CD4-positive, alpha-beta T cell treated with Interleukin-1 beta for 1 hour (primary cell): ENCODE measurements around the gene ACER3.
"Not testable (repeated sequence)": the region's sequence is repeated elsewhere in the genome, so short reads cannot be mapped to it uniquely, and the experiment has no call there.

Experiments used
- DNase-seq, 2 donors: peaks; one replicate each; pipeline ENCODE4 v3.0.0-alpha.2; 2020 to 2022

The ACER3 gene

DNA sequence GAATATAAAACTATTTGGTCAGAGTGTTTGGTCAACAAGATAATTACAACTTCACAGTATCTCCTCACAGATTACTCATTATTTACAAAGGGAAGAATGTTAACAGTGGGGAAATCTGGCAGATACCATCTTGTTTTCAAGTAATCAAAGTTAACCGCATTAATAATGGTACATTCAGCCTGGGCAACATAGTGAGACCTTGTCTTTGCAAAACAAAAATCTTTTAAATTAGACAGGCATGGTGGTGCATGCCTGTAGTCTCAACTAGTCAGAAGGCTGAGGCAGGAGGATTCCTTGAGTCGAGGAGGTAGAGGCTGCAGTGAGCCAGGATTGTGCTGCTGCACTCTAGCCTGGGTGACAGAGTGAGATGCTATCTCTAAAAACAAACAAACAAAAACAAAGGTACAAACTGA, 78.5 kb downstream of the ACER3 start:
- DNase-seq = no peak

DNA sequence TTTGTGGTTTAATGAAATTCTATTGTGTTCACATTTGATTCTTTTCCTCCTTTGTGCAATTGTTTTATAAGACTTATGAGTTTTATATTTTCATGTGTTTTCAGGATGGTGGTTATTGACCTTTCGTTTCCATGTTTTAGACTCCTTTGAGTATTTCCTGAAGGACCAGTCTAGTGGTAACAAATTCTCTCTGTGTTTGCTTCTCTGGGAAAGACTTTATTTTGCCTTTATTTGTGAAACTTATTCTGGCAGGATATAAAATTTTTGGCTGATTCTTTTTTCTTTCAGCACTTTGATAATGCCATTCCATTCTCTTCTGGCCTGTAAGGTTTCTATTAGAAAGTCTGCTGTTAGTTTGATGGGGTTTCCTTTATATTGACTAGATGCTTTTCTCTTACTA, 83.5 kb downstream of the ACER3 start:
- no peak for DNase-seq

DNA sequence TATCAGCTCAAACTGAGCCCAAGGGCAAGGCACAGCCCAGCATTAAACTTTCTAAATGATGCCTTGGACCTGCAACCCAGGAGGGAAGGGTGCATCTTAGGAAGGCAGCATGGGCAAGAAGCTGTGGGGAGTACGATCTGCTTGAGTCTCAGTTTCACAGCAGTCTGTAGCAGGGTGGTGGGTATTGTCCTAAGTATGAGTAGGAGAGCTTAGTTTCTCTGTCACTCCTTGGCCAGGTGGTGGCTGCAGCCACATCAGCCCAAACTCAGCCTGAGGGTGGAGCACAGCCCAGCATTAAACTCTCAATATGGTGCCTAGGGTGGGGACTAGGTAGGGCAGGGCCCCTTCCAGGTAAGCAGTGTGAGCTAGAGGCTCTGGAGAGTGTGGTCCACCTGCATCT, 85.5 kb downstream of the ACER3 start:
- DNase-seq = no peak

GRCh38 chr11:76947190-76947589, 86.5 kb downstream of the ACER3 start:
- DNase-seq = no peak

DNA sequence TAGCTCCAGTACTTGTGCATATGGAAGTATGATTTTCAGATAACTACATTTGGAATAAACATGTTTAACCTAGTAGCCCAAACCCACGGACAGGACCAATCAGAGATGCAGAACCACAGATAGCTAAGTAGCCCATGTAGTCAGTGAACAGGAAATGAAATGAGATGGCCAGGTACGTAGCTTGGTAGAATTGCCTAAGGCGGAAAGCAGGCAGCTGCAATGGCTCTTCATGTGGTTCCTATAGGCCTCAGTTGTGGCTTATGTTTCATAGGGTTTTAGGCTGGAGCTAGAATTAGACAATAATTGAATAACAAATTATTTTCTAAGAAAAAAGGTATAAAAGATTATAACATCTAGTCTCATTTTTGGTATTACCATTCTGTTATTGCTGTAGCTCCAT, 87.1 kb downstream of the ACER3 start:
- no peak for DNase-seq

GRCh38 chr11:76955459-76956114, 94.9 kb downstream of the ACER3 start:
- DNase-seq = no peak

GRCh38 chr11:76962583-76963416, 102.1 kb downstream of the ACER3 start:
- DNase-seq = no peak

DNA sequence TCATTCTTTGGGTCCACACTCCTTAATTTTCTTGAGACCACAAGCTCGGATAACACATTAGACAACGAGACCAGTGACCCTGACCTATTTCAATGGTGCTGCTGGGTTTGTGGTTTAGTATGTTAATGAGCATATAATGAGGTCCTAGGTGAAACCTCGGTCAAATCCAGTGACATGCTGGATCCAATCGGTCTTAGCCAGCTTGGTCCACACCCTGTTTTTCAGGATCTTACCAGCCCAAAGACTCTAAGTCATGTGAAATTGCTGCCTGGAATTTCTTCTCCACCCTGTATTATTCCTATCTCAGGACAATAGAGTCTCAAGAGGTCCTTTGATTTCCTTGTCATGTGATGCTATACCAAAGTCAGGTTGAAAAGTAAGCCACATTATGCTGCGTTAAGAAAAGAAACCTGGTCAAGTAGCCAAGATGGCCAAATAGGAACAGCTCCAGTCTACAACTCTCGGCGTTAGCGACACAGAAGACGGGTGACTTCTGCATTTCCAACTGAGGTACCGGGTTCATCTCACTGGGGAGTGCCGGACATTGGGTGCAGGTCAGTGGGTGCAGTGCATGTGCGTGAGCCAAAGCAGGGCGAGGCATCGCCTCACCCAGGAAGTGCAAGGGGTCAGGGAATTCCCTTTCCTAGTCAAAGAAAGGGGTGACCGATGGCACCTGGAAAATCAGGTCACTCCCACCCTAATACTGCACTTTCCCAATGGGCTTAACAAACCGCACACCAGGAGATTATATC, 102.9 kb downstream of the ACER3 start:
- not testable (repeated sequence) for DNase-seq

DNA sequence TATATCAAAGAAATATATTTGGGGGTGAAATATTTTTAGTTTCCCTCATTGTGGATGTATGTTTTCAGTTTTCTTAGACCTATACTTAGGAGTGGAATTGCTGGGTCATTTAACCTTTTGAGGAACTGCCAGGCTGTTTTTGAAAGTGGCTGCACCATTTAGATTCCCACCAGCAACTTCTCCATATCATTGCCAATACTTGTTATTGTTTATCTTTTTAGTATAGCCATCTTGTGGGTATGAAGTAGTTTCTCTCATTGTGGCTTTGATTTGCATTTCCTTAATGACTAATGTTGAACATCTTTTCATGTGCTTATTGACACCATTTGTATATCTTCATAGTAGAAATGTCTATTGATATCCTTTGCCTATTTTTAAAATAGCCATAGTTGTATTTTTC, 111.3 kb downstream of the ACER3 start:
- DNase-seq = no peak

GRCh38 chr11:76974179-76974891, 113.6 kb downstream of the ACER3 start:
- no peak for DNase-seq

DNA sequence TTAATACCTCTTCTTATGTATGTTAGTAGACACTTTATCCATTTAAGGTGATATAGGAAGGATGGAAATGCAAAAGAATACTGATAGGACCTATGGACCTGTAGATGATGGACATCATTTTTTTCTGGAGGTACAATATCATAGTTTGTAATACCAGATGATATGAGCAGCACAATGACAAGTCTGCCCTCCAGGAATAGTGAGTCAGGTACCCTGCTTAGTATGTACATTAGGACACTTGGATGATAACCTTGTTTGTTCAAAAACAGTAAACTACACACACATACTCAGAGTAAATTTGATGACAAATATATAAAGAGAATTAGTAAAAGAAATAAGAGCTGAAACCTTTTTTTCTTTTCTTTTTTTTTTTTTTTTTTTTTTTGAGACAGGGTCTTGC, 114.8 kb downstream of the ACER3 start:
- DNase-seq = no peak

DNA sequence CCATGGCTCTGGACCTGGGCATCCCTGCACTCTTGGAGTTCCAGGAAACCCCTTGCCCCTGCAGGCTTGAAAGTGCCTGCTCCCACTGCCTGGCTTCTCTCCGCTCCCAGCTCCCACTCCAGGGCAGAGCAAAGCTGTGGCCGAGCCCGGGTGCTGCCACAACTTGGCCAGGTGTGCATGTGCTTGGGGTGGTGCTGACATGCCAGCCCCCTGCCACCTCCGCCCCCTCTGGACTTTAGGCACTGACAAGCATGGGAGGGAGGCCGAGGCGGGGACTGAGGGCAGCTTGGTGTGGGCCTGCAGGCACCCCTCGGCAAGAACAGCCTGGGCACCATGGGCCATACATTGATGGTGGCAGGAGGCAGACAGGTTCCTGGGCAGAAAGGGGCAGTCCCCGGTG, 117.1 kb downstream of the ACER3 start:
- DNase-seq = no peak

DNA sequence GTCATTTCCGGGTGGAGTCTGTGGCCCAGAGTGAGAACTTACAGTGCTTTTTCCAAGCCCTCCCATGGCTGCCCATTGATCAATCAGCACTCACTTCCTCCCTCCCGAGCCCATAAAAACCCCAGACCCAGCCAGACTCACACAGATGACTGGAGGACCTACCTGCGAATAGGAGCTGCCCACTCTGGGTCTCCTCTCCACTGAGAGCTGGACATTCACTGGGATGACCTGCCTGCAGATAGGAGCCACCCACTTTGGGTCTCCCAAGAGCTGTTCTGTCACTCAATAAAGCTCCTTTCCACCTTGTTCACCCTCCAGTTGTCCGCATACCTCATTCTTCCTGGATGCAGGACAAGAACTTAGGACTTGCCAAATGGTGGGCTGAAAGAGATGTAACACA, 117.5 kb downstream of the ACER3 start:
- DNase-seq = no peak

DNA sequence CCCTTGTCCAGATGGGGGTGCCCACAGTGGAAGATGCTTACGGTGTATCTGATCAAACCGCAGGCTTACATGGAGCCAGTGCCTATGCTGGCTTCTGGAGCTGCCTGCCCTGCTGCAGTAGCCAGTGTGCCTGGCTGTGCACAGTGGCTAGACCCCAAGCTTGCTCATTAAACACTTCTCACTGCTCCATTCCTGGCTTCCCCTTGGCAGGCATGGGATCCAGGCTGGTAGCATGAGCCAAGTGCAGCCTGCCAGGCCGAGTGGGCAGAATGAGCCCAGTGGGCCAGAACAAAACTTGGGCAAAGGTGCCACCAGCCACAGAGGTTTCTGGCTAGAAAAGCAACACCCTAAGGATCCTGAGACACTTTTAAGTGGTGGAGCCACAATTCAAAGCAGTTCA, 118.1 kb downstream of the ACER3 start:
- no peak for DNase-seq

GRCh38 chr11:76980196-76980595, 119.5 kb downstream of the ACER3 start:
- no peak for DNase-seq

- no peak for DNase-seq
Measured at GRCh38 chr11:76984743-76985142, 124.0 kb downstream of the ACER3 start.

DNA sequence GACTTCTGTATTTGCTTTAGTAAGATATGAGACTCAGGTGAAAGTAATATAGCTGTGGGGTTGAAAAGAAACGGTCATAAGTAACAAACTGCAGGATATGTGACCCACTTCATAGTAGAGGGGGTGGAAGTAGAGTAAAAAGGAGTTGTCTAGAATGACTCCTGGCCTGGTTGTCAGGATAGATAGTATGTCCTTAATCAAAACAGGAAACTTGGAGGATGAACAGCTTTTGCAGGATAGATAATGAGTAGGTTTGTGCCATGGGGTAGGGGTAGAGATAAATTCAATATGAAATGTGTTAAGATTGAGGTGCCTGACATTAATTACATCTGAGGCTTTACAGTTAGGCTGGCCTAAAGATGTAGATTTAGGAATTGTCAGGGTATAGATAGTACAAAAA, 126.5 kb downstream of the ACER3 start:
- DNase-seq = no peak

DNA sequence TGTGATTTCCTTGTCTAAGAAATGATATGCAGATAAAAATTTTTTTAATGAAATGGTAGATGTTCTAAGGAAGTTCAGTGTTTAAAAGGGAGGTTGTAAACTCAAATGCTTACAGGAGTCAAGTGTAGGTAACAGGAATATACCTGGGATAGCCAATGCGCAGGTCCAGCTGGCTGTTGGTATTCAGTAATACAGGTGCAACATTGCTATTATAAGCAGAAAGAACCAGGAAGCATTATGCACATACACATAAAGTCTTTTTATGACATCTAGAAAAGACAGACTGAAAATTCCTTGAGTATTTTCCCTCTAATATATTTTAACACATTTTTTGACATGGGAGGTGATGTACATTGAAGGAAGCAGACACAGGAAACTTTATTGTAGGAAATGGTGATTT, 129.9 kb downstream of the ACER3 start:
- no peak for DNase-seq

GRCh38 chr11:76995081-76995576, 134.4 kb downstream of the ACER3 start:
- no peak for DNase-seq

DNA sequence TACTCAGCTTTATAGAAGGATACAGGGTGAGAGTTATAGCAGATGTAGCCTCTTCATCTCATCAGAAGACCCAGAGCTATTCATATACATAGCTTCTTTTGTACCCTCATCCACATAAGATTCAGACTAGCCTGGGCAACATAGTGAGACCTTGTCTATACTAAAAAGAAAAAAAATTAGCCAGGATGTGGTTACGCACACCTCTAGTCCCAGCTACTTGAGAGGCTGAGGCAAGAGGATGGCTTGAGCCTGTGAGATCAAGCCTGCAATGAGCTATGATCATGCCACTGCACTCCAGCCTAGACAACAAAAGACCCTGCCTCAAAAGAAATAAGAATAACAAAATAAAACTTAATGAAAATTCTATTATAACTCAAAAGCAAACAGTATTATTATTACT, 136.8 kb downstream of the ACER3 start:
- DNase-seq = peak in 1 of 2 donors; percentile 8

GRCh38 chr11:76999597-76999996, 138.9 kb downstream of the ACER3 start:
- no peak for DNase-seq

DNA sequence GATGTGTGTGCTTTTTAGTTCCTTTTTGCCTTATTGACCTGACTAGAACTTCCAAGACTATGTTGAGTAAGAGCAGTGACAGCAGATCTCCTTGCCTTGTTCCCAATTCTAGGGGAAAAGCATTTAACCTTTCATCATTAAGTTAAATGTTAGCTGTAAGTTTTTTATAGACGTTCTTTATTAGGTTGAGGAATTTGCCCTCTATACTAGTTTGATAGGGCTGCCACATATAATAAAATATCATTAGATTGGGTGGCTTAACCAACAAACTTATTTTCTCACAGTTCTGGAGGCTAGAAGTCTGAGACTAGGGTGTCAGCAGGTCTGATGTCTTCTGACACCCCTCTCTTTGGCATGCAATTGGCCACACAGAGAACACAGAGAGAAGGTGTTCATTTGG, 140.9 kb downstream of the ACER3 start:
- no peak for DNase-seq

GRCh38 chr11:77002776-77003175, 142.1 kb downstream of the ACER3 start:
- DNase-seq = no peak
